ENCODE measurements around the gene TIMM8B.

- TF ChIP-seq CTCF (IDR thresholded peaks at IDR 0.05) (no peak), KDM1A (IDR thresholded peaks at IDR 0.05; ENCODE audit: low read depth) (no peak), NFE2L2 (conservative IDR thresholded peaks at IDR 0.05; ENCODE audit: low read length) (no peak), REST (IDR thresholded peaks at IDR 0.05) (no peak), CBX2 (IDR thresholded peaks at IDR 0.05; ENCODE audit: borderline replicate concordance, low read depth) (no peak), USF2 (IDR thresholded peaks at IDR 0.05) (no peak)
Measured at GRCh38 chr11:112051768-112052167, 34.8 kb downstream of the TIMM8B start.
